WTC11 (cell line): ENCODE results near the gene NHSL1. TPM values are rescaled to one million over a fixed set of nuclear protein-coding genes. Genes with fewer than 3 reads are reported as not detected.

Source experiments
- ATAC-seq: fragments of 200-7000 bp; cut with Tn5 transposase; 2 replicates; pipeline ENCODE4 v1.10.0; 2021; ENCODE audit warnings: mild to moderate bottlenecking, moderate library complexity
- CTCF ChIA-PET: fragments of 300-600 bp; sonication (Branson Sonifier 250); formaldehyde crosslinking; loops from one replicate; lab custom pipeline; 2021; ENCODE audit warnings: antibody characterized with exemption; lab: Charles Lee
- POLR2A ChIA-PET: fragments of 350-600 bp; sonication (Branson Sonifier 250); formaldehyde crosslinking; loops from one replicate; lab custom pipeline; 2021; ENCODE audit warnings: antibody characterized with exemption; lab: Charles Lee
- DNase-seq: peaks from one replicate; pipeline ENCODE4 v3.0.0; 2021; ENCODE audit warnings: low spot score
- H3K27ac Mint-ChIP-seq: 2 replicates; pipeline ENCODE4 v1.8.0; 2021; ENCODE audit warnings: mixed read lengths
- H3K27me3 Mint-ChIP-seq: 2 replicates; pipeline ENCODE4 v1.8.0; 2021; ENCODE audit warnings: low read depth, mild to moderate bottlenecking, moderate library complexity, mixed read lengths
- H3K36me3 Mint-ChIP-seq: 2 replicates; pipeline ENCODE4 v1.8.0; 2021; ENCODE audit warnings: mixed read lengths
- H3K4me1 Mint-ChIP-seq: 2 replicates; pipeline ENCODE4 v1.8.0; 2022; ENCODE audit warnings: mixed read lengths
- H3K4me3 Mint-ChIP-seq: 2 replicates; pipeline ENCODE4 v1.8.0; 2021; ENCODE audit warnings: mild to moderate bottlenecking, moderate library complexity, mixed read lengths
- H3K9me3 Mint-ChIP-seq: 2 replicates; pipeline ENCODE4 v1.8.0; 2021; ENCODE audit warnings: mixed read lengths
- AR ChIP-seq: fragments of 250-450 bp; sonication (Bioruptor Pico); IDR thresholded peaks from 2 replicates; pipeline ENCODE4 v1.9.0; 2021; ENCODE audit warnings: mild to moderate bottlenecking
- ATF1 ChIP-seq: sonication (generic); formaldehyde crosslinking; IDR thresholded peaks from 2 replicates; pipeline ENCODE4 v1.8.1; 2023; ENCODE audit warnings: mild to moderate bottlenecking, moderate library complexity, missing genetic modification reagents
- ATF6 ChIP-seq: sonication (generic); formaldehyde crosslinking; IDR thresholded peaks from 2 replicates; pipeline ENCODE4 v1.8.1; 2023; ENCODE audit warnings: mild to moderate bottlenecking, missing genetic modification reagents
- CREM ChIP-seq: sonication (generic); formaldehyde crosslinking; IDR thresholded peaks from 2 replicates; pipeline ENCODE4 v1.8.1; 2022; ENCODE audit warnings: mild to moderate bottlenecking, missing genetic modification reagents, moderate library complexity
- ERG ChIP-seq: fragments of 250-450 bp; sonication (Bioruptor Pico); IDR thresholded peaks from 2 replicates; pipeline ENCODE4 v1.8.0; 2021; ENCODE audit warnings: mild to moderate bottlenecking
- FOXK1 ChIP-seq: sonication (generic); formaldehyde crosslinking; IDR thresholded peaks from 2 replicates; pipeline ENCODE4 v1.8.0; 2022; ENCODE audit warnings: mild to moderate bottlenecking, moderate library complexity, missing genetic modification reagents
- GTF2I ChIP-seq: fragments of 250-450 bp; sonication (Bioruptor Pico); conservative IDR thresholded peaks from 2 replicates; pipeline ENCODE4 v1.4.0; 2021; ENCODE audit warnings: mild to moderate bottlenecking
- HMGA2 ChIP-seq: fragments of 250-450 bp; sonication (Bioruptor Pico); IDR thresholded peaks from 2 replicates; pipeline ENCODE4 v1.4.0; 2021; ENCODE audit warnings: mild to moderate bottlenecking, moderate library complexity
- JAZF1 ChIP-seq: fragments of 250-450 bp; sonication (Bioruptor Pico); IDR thresholded peaks from 2 replicates; pipeline ENCODE4 v1.9.0; 2021; ENCODE audit warnings: moderate library complexity, mild to moderate bottlenecking, inconsistent platforms
- NFATC4 ChIP-seq: fragments of 250-450 bp; sonication (Bioruptor Pico); IDR thresholded peaks from 2 replicates; pipeline ENCODE4 v1.9.0; 2021; ENCODE audit warnings: mild to moderate bottlenecking
- NFE2L1 ChIP-seq: sonication (generic); formaldehyde crosslinking; IDR thresholded peaks from 2 replicates; pipeline ENCODE4 v1.8.1; 2023; ENCODE audit warnings: missing genetic modification reagents
- OVOL2 ChIP-seq: fragments of 250-450 bp; sonication (Bioruptor Pico); IDR thresholded peaks from 2 replicates; pipeline ENCODE4 v1.9.0; 2021; ENCODE audit warnings: mild to moderate bottlenecking, borderline replicate concordance
- PRRX2 ChIP-seq: fragments of 250-450 bp; sonication (Bioruptor Pico); IDR thresholded peaks from 2 replicates; pipeline ENCODE4 v1.8.0; 2021; ENCODE audit warnings: mild to moderate bottlenecking
- RELA ChIP-seq: sonication (generic); formaldehyde crosslinking; IDR thresholded peaks from 2 replicates; pipeline ENCODE4 v1.8.1; 2022; ENCODE audit warnings: missing genetic modification reagents, mild to moderate bottlenecking, borderline replicate concordance
- SMAD4 ChIP-seq: sonication (generic); formaldehyde crosslinking; IDR thresholded peaks from 2 replicates; pipeline ENCODE4 v1.8.0; 2022; ENCODE audit warnings: mild to moderate bottlenecking, missing genetic modification reagents
- ZBTB21 ChIP-seq: sonication (generic); formaldehyde crosslinking; IDR thresholded peaks from 2 replicates; pipeline ENCODE4 v1.8.1; 2023; ENCODE audit warnings: mild to moderate bottlenecking, missing genetic modification reagents, borderline replicate concordance
- ZMAT4 ChIP-seq: fragments of 250-450 bp; sonication (Bioruptor Pico); IDR thresholded peaks from 2 replicates; pipeline ENCODE4 v1.9.0; 2021; ENCODE audit warnings: mild to moderate bottlenecking
- ZNF121 ChIP-seq: sonication (generic); formaldehyde crosslinking; IDR thresholded peaks from 2 replicates; pipeline ENCODE4 v1.8.0; 2023; ENCODE audit warnings: missing genetic modification reagents
- ZNF416 ChIP-seq: fragments of 250-450 bp; sonication (Bioruptor Pico); IDR thresholded peaks from 2 replicates; pipeline ENCODE4 v1.9.0; 2021; ENCODE audit warnings: mild to moderate bottlenecking, inconsistent platforms
- ZNF425 ChIP-seq: fragments of 250-450 bp; sonication (Bioruptor Pico); conservative IDR thresholded peaks from 2 replicates; pipeline ENCODE4 v1.9.0; 2021; ENCODE audit warnings: mild to moderate bottlenecking
- total RNA-seq: library from RNA; stranded (reverse); gene quantifications from 3 replicates; pipeline ENCODE4 v1.2.3, GENCODE V29; 2021
- TF ChIP-seq, protein P1 (sequence below): sonication (generic); formaldehyde crosslinking; IDR thresholded peaks from 2 replicates; pipeline ENCODE4 v1.8.0; 2022; ENCODE audit warnings: mild to moderate bottlenecking, missing genetic modification reagents
- TF ChIP-seq, protein P2 (sequence below): sonication (generic); formaldehyde crosslinking; IDR thresholded peaks from 2 replicates; pipeline ENCODE4 v1.8.1; 2022; ENCODE audit warnings: mild to moderate bottlenecking, moderate library complexity, missing genetic modification reagents

Gene NHSL1
- total RNA-seq, 1 experiment from 2014 or later, result 31.1 TPM

DNA sequence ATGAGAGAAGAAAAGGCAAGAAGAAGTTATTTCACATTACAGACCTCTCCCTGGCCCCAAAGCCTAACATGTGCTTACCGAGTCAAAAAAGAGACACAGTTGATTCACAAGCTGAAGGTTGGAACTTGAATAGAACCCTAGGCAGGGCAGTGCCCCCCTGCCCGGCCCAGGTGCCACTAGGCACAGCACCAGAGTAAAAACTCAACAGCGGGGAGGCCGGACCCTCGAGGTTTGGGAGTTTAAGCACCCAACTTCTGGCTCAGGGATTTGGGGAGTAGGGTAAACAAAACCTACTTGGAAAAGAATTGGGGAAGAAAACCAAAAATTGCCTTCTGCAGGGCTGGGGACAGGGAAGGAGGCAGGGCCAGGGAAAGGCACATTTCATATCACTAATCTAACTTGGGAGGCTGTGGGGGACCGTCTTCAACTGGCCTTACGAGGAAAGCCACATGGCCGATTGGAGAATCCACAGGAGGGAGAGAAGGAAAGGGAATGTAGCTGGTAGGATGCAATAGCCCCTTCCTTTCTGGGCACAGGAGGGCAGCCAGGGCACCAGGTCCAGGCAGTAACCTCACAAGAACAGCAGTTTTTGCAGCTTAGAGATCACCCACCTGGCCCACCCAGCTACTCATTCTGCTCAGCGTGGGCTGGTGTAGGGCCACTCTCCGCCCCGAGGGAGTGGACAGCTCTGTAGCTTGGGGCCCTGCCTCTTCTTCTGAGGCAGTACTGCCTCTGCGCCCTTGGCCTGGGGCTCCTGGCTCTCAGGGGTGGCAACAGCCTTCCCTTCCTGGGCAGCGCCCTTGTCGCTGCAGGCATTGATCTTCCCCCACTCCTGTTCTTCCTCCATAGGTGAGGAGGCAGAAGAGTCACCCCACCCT lies 97.1 kb downstream of the NHSL1 start (continued):
- TF ChIP-seq, protein P1, sequence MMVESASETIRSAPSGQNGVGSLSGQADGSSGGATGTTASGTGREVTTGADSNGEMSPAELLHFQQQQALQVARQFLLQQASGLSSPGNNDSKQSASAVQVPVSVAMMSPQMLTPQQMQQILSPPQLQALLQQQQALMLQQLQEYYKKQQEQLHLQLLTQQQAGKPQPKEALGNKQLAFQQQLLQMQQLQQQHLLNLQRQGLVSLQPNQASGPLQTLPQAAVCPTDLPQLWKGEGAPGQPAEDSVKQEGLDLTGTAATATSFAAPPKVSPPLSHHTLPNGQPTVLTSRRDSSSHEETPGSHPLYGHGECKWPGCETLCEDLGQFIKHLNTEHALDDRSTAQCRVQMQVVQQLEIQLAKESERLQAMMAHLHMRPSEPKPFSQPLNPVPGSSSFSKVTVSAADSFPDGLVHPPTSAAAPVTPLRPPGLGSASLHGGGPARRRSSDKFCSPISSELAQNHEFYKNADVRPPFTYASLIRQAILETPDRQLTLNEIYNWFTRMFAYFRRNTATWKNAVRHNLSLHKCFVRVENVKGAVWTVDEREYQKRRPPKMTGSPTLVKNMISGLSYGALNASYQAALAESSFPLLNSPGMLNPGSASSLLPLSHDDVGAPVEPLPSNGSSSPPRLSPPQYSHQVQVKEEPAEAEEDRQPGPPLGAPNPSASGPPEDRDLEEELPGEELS, result no peak
- TF ChIP-seq OVOL2 (CRISPR knock-in tag) (no peak), ATF1 (CRISPR knock-in tag) (no peak), ATF6 (CRISPR knock-in tag) (no peak), ZBTB21 (CRISPR knock-in tag) (no peak), RELA (CRISPR knock-in tag) (no peak), NFE2L1 (CRISPR knock-in tag) (no peak)

DNA sequence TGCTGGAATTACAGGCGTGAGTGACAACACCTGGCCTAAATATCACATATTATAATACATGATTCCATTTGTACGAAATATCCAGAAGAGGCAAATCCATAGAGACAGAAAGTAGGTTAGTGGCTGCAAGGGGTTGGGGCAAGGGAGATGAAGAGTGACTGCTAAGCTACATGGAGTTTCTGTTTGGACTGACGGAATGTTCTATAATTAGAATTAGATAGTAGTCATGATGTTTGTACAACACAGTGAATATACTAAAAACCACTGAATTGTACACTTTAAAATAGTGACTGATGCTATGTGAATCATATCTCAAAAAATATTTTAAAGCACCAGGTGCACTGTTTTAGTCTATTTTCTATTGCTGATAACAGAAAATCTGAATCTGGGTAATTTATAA lies 99.0 kb downstream of the NHSL1 start:
- Mint-ChIP-seq H3K36me3 (no peaks in the 10 kb centered on the region), H3K27ac (no peak overlapping the region), H3K9me3 (no peaks in the 10 kb centered on the region), H3K4me1 (peaks cover 16% of the 10 kb centered on the region), H3K4me3 (no peak overlapping the region), H3K27me3 (peaks cover 6% of the 10 kb centered on the region)
- ChIA-PET POLR2A (no interaction called here), CTCF (no interaction called here)
- TF ChIP-seq ATF1 (CRISPR knock-in tag) (no peak), NFATC4 (CRISPR knock-in tag) (no peak), SMAD4 (no peak), PRRX2 (no peak), FOXK1 (CRISPR knock-in tag) (no peak), NFE2L1 (CRISPR knock-in tag) (no peak), ZMAT4 (CRISPR knock-in tag) (no peak), ZNF416 (CRISPR knock-in tag) (no peak), HMGA2 (CRISPR knock-in tag) (no peak), ERG (CRISPR knock-in tag) (no peak), CREM (no peak), AR (no peak), ZNF121 (CRISPR knock-in tag) (no peak), ZNF425 (CRISPR knock-in tag) (no peak), JAZF1 (CRISPR knock-in tag) (no peak), GTF2I (CRISPR knock-in tag) (no peak)
- TF ChIP-seq, protein P2, sequence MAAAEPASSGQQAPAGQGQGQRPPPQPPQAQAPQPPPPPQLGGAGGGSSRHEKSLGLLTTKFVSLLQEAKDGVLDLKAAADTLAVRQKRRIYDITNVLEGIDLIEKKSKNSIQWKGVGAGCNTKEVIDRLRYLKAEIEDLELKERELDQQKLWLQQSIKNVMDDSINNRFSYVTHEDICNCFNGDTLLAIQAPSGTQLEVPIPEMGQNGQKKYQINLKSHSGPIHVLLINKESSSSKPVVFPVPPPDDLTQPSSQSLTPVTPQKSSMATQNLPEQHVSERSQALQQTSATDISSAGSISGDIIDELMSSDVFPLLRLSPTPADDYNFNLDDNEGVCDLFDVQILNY (CRISPR knock-in tag), result no peak
- DNase-seq, result no peak
- no peak for ATAC-seq
